OCI-LY1 (cell line): ENCODE results near the gene PCSK5.

ENCODE experiments used
- H2AFZ ChIP-seq: fragments of 200-600 bp; sonication (generic), shearing (Covaris generic); 2 replicates; pipeline ENCODE4 v1.6.0; 2014; ENCODE audit warnings: antibody characterized with exemption, mild to moderate bottlenecking, low read length
- H3F3A ChIP-seq: fragments of 200-600 bp; sonication (generic), shearing (Covaris generic); 2 replicates; pipeline ENCODE4 v1.6.0; 2014; ENCODE audit warnings: mild to moderate bottlenecking, antibody characterized with exemption, low read length, moderate library complexity; ENCODE audit not compliant: insufficient read depth
- H3K27ac ChIP-seq: fragments of 200-600 bp; sonication (generic); 2 replicates; pipeline ENCODE4 v1.5.1; 2014; ENCODE audit warnings: low read length, mixed run types, mild to moderate bottlenecking, low read depth; ENCODE audit not compliant: poor library complexity, severe bottlenecking
- H3K27me3 ChIP-seq: fragments of 200-600 bp; sonication (generic); 2 replicates; pipeline ENCODE4 v1.6.0; 2014; ENCODE audit warnings: antibody characterized with exemption, mild to moderate bottlenecking, low read length, moderate library complexity; ENCODE audit not compliant: insufficient read depth
- H3K36me3 ChIP-seq: fragments of 200-600 bp; sonication (generic); 2 replicates; pipeline ENCODE4 v1.6.1; 2014; ENCODE audit warnings: mild to moderate bottlenecking, antibody characterized with exemption, low read length, moderate library complexity, mixed read lengths; ENCODE audit not compliant: insufficient read depth
- H3K4me1 ChIP-seq: fragments of 200-600 bp; sonication (generic); 2 replicates; pipeline ENCODE4 v1.5.1; 2014; ENCODE audit warnings: mild to moderate bottlenecking, low read length, moderate library complexity; ENCODE audit not compliant: insufficient read depth, severe bottlenecking
- H3K4me2 ChIP-seq: fragments of 200-600 bp; sonication (generic), shearing (Covaris generic); 2 replicates; pipeline ENCODE4 v1.6.1; 2014; ENCODE audit warnings: low read length
- H3K4me3 ChIP-seq: fragments of 200-600 bp; sonication (generic); 2 replicates; pipeline ENCODE4 v1.5.1; 2014; ENCODE audit warnings: low read length, low read depth, mild to moderate bottlenecking, mixed read lengths; ENCODE audit not compliant: poor library complexity, severe bottlenecking
- H3K79me2 ChIP-seq: fragments of 200-600 bp; shearing (Covaris generic); 2 replicates; pipeline ENCODE4 v1.6.1; 2016; ENCODE audit warnings: mixed run types, low read length, mixed read lengths; ENCODE audit not compliant: insufficient read depth
- H3K9ac ChIP-seq: fragments of 200-600 bp; sonication (generic), shearing (Covaris generic); 2 replicates; pipeline ENCODE4 v1.6.1; 2014; ENCODE audit warnings: mild to moderate bottlenecking, low read length, mixed read lengths
- H3K9me2 ChIP-seq: fragments of 200-600 bp; sonication (generic), shearing (Covaris generic); 2 replicates; pipeline ENCODE4 v1.6.1; 2014; ENCODE audit warnings: low read depth, mild to moderate bottlenecking, low read length, mixed read lengths
- H3K9me3 ChIP-seq: fragments of 200-600 bp; shearing (Covaris generic); 2 replicates; pipeline ENCODE4 v1.6.1; 2014; ENCODE audit warnings: low read length, mixed read lengths
- H4K20me1 ChIP-seq: fragments of 200-600 bp; sonication (generic), shearing (Covaris generic); 2 replicates; pipeline ENCODE4 v1.6.0; 2016; ENCODE audit warnings: mild to moderate bottlenecking, low read length; ENCODE audit not compliant: insufficient read depth
- CTCF ChIP-seq: fragments of 200-600 bp; sonication (generic), shearing (Covaris generic); IDR thresholded peaks from 2 replicates; pipeline ENCODE4 v1.5.1; 2017; ENCODE audit warnings: mild to moderate bottlenecking, antibody characterized with exemption, low read length, moderate library complexity, mixed read lengths
- EZH2 ChIP-seq: fragments of 200-600 bp; sonication (generic), shearing (Covaris generic); IDR thresholded peaks from 2 replicates; pipeline ENCODE4 v1.8.0; 2017; ENCODE audit warnings: borderline replicate concordance, mixed run types, mild to moderate bottlenecking, antibody characterized with exemption, low read length, moderate library complexity, mixed read lengths

Gene PCSK5

GRCh38 chr9:75996726-75997125 is 106.3 kb downstream of the PCSK5 start:
- Histone ChIP-seq H3K27me3 (no peaks in the 10 kb centered on the region), H3K9me3 (no peaks in the 10 kb centered on the region), H3K4me2 (no peak overlapping the region), H4K20me1 (no peaks in the 10 kb centered on the region), H3K36me3 (no peaks in the 10 kb centered on the region), H3K9ac (no peak overlapping the region), H3K4me1 (no peaks in the 10 kb centered on the region), H3K79me2 (no peaks in the 10 kb centered on the region), H3K27ac (no peak overlapping the region), H2AFZ (no peak overlapping the region), H3K9me2 (no peaks in the 10 kb centered on the region), H3K4me3 (no peak overlapping the region), H3F3A (no peaks in the 10 kb centered on the region)
- no peak for TF ChIP-seq CTCF
- no peak for TF ChIP-seq EZH2

DNA sequence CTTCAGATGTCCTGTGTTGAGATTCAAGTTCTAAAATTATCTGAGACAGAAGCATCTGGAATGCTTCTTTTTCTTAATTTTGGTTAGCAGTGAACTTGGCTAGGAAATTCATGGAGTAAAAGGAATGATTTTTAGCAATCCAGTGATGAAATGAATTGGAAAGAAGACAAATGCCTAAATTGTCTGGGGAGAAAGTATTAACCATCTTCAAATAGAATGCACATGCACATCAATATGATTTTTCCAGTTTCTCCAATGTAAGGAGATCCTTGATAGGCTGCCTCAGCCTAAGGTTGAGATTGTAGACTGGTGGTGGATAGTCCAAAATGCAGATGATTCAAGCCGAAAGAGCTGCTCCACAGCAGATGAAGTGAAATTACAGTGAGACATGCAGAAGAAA is 106.7 kb downstream of the PCSK5 start:
- H3F3A ChIP-seq, result no peaks in the 10 kb centered on the region
- no peak overlapping the region for H3K4me2 ChIP-seq
- no peaks in the 10 kb centered on the region for H3K4me1 ChIP-seq
- H4K20me1 ChIP-seq, result no peaks in the 10 kb centered on the region
- H3K79me2 ChIP-seq, result no peaks in the 10 kb centered on the region
- no peaks in the 10 kb centered on the region for H3K9me2 ChIP-seq
- no peaks in the 10 kb centered on the region for H3K9me3 ChIP-seq
- no peaks in the 10 kb centered on the region for H3K36me3 ChIP-seq
- no peaks in the 10 kb centered on the region for H3K27me3 ChIP-seq
- H2AFZ ChIP-seq, result no peak overlapping the region
- no peak overlapping the region for H3K4me3 ChIP-seq
- H3K9ac ChIP-seq, result no peak overlapping the region
- TF ChIP-seq CTCF, result no peak
- no peak for TF ChIP-seq EZH2
- no peak overlapping the region for H3K27ac ChIP-seq

DNA sequence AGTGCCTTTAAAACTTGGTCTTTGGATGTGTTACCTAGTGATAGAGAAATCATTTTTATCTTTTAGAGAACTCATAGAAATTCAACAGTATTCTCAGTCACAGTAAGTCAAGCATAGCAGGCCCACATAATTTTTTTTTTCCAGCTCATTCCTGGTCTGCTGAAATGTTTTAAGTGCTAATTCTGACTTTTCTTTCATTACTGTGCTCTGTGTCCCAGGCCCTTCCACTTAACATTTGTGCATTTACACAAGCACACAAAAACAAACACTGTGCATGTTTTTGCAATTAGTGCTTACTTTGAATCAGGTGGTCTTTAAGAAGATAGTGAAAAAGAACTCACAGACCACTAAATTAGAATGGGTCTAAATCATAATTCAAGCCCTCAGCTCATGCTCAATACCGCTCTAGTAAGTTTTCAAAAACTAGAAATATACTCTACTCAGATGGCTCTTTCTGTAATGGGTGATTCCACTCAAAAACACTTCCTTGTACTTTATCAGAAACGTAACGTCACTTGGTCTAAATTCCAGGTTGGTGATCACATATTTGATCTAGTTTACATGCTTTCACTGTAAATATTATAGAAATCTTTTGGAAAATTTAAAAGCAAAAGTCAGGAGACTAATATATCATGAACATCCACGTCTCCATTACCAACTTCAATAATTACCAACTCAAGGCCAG is 107.8 kb downstream of the PCSK5 start:
- H3K9ac ChIP-seq, result no peak overlapping the region
- H4K20me1 ChIP-seq, result no peaks in the 10 kb centered on the region
- no peak for TF ChIP-seq EZH2
- TF ChIP-seq CTCF, result no peak
- no peaks in the 10 kb centered on the region for H3K4me1 ChIP-seq
- no peak overlapping the region for H3K4me2 ChIP-seq
- no peak overlapping the region for H3K27ac ChIP-seq
- H3K36me3 ChIP-seq, result no peaks in the 10 kb centered on the region
- H3F3A ChIP-seq, result no peaks in the 10 kb centered on the region
- no peak overlapping the region for H2AFZ ChIP-seq
- no peaks in the 10 kb centered on the region for H3K9me3 ChIP-seq
- no peak overlapping the region for H3K4me3 ChIP-seq
- no peaks in the 10 kb centered on the region for H3K79me2 ChIP-seq
- no peaks in the 10 kb centered on the region for H3K9me2 ChIP-seq
- no peaks in the 10 kb centered on the region for H3K27me3 ChIP-seq
